Kidney (tissue), 14 donors: ENCODE data around the gene RABGAP1. TPM values are rescaled to one million over a fixed set of nuclear protein-coding genes. Genes with fewer than 3 reads are reported as not detected.
A peak's percentile ranks its signal among the peaks of the same experiment; 100 is the strongest.

Source experiments
- DNase-seq, 5 donors: peaks; one replicate each; pipeline ENCODE4 v3.0.0-alpha.2; 2013 to 2020
- FAIRE-seq: peaks from 2 replicates; lab custom pipeline; 2012; peaks lifted over from hg19 to GRCh38; lab: Jason Lieb, UNC
- H3K27ac ChIP-seq, 2 donors: one replicate each; pipeline ENCODE4 v1.7.0; 2013; ENCODE audit warnings: low read depth in 2 of 2, low read length in 2 of 2, inconsistent platforms in 1 of 2
- H3K27me3 ChIP-seq: one replicate; pipeline ENCODE4 v1.7.1; 2013; ENCODE audit warnings: low read length, inconsistent platforms; ENCODE audit not compliant: control insufficient read depth, insufficient read depth
- H3K36me3 ChIP-seq, 3 donors: one replicate each; pipeline versions ENCODE4 v1.7.0 to v1.7.1; 2013; ENCODE audit warnings: low read length in 3 of 3, control low read depth in 1 of 3, inconsistent platforms in 1 of 3; ENCODE audit not compliant: insufficient read depth in 3 of 3, control insufficient read depth in 2 of 3
- H3K4me1 ChIP-seq, 3 donors: one replicate each; pipeline versions ENCODE4 v1.7.0 to v1.7.1; 2013; ENCODE audit warnings: low read length in 3 of 3, inconsistent platforms in 1 of 3, low read depth in 1 of 3; ENCODE audit not compliant: control insufficient read depth in 2 of 3, insufficient read depth in 2 of 3
- H3K4me3 ChIP-seq, 3 donors: one replicate each; pipeline versions ENCODE4 v1.7.0 to v1.8.1; 2013; ENCODE audit warnings: low read length in 3 of 3, control low read depth in 1 of 3, inconsistent platforms in 1 of 3
- H3K9ac ChIP-seq, 3 donors: one replicate each; pipeline versions ENCODE4 v1.7.0 to v1.7.1; 2013; ENCODE audit warnings: low read length in 3 of 3, control low read depth in 1 of 3, inconsistent platforms in 1 of 3
- H3K9me3 ChIP-seq, 3 donors: one replicate each; pipeline versions ENCODE4 v1.7.0 to v1.7.1; 2013; ENCODE audit warnings: low read length in 3 of 3, control low read depth in 1 of 3, inconsistent platforms in 1 of 3; ENCODE audit not compliant: control insufficient read depth in 2 of 3, insufficient read depth in 1 of 3
- CTCF ChIP-seq: IDR thresholded peaks from 3 replicates; pipeline ENCODE4 v1.5.1; 2012; ENCODE audit warnings: mild to moderate bottlenecking, moderate library complexity, borderline replicate concordance; ENCODE audit not compliant: insufficient read depth; ENCODE audit errors: extremely low read depth
- intact Hi-C: fragments of 100-400 bp; cut with DNase I; formaldehyde crosslinking; loops from one replicate; pipeline ENCODE4 v1.11.1; 2022
- polyA plus RNA-seq: library from polyadenylated mRNA; stranded (reverse); fragments of 350-450 nt; fragmentation: Illumina TruSeq; extraction: RNeasy Lipid Tissue Mini Kit (QIAGEN cat#74804); gene quantifications from one replicate; pipeline ENCODE4 v1.2.3, GENCODE V29; 2014; ENCODE audit warnings: low read depth, low replicate concordance; ENCODE audit not compliant: insufficient read depth
- total RNA-seq: library from RNA; stranded (reverse); fragmentation: NEBNext Ultra II Directional; extraction: Animal tissue kit (Norgen Biotek cat#: 25700); gene quantifications from one replicate; pipeline ENCODE4 v1.2.1, GENCODE V29; 2021
- donor health status: control.
- donor health status: control.
- donor health status: control.
- donor health status: control.
- donor health status: control.
- donor health status: DM: yes; HTN: yes; CAD: no.
- donor health status: Normal renal cell carcinoma (clear cell type).

RABGAP1 gene
- total and polyA plus RNA-seq, 2 donors from 2014 or later = 13.7 to 61.1 TPM

DNA sequence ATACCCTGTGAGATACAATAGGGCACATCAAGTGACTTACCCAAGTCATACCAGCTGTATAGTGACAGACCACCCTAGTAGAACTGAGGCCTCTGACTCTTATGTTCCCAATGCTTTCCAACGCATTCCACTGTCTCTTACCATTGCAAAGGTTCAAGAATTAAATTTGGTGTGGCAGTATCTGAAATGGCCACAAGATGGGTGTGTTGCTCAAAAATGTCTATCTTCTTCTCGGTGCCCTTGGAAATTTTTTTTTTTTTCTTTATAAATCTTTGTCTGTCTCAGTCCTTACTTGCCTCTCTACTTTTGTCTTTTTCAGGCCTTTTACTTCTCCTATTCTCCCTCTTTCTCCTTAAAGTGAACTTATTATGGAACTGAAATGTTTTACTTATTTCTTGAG lies 141.0 kb downstream of the RABGAP1 start:
- Histone ChIP-seq H3K9me3 (no peaks in the 10 kb centered on the region), H3K4me1 (peaks cover 0 to 3% (median 0%) of the 10 kb centered on the region in 3 donors), H3K9ac (no peak overlapping the region), H3K36me3 (peaks cover 0 to 16% (median 14%) of the 10 kb centered on the region in 3 donors), H3K27me3 (no peaks in the 10 kb centered on the region), H3K4me3 (no peak overlapping the region), H3K27ac (no peak overlapping the region)
- no peak for FAIRE-seq
- intact Hi-C loops = loop anchor here (10.0 kb wide), 1 partner anchor 273 kb away; the partner anchor contains the start of gene CRB2
- peak in 3 of 5 donors; percentile 48 to 78 (median 74) for DNase-seq
- peak; percentile 64 for TF ChIP-seq CTCF

DNA sequence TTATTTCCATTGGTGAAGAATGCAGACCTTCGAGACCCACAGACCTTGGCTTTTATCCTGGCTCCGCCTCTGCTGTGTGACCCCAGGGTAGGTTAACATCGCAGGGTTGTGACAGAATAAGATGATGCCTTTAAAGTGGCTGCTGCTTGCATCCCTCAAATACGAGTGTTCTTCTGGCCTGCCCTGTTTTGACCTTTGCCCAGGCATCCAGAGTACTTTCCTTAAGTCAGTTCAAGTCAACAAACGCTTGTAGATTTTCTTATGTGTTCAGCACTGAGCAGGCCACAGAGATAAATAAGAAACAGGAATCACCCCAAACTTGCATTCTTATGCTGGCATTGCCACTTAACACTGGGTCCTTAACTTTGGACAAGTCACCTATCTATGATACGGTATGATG lies 142.9 kb downstream of the RABGAP1 start:
- intact Hi-C loops = loop anchor here (10.0 kb wide), 1 partner anchor 271 kb away; the partner anchor contains the start of gene CRB2
- peaks cover 0 to 16% (median 11%) of the 10 kb centered on the region in 3 donors for H3K36me3 ChIP-seq
- FAIRE-seq = no peak

GRCh38 chr9:123084256-123084655 lies 143.4 kb downstream of the RABGAP1 start:
- H3K27ac ChIP-seq = no peak overlapping the region
- DNase-seq (no peak), FAIRE-seq (no peak)
- TF ChIP-seq CTCF = no peak
- peaks cover 0 to 16% (median 9%) of the 10 kb centered on the region in 3 donors for H3K36me3 ChIP-seq
- H3K4me3 ChIP-seq = no peak overlapping the region
- no peaks in the 10 kb centered on the region for H3K9me3 ChIP-seq
- intact Hi-C loops = loop anchor here (10.0 kb wide), 1 partner anchor 271 kb away; the partner anchor contains the start of gene CRB2
- H3K4me1 ChIP-seq = peaks cover 0 to 9% (median 3%) of the 10 kb centered on the region in 3 donors
- no peaks in the 10 kb centered on the region for H3K27me3 ChIP-seq
- H3K9ac ChIP-seq = no peak overlapping the region

More for the DNA sequence above, 142.9 kb downstream of the RABGAP1 start:
- no peaks in the 10 kb centered on the region for H3K9me3 ChIP-seq
- H3K4me3 ChIP-seq = no peak overlapping the region
- DNase-seq = no peak
- no peak overlapping the region for H3K27ac ChIP-seq
- no peak for TF ChIP-seq CTCF
- peaks cover 0 to 4% (median 3%) of the 10 kb centered on the region in 3 donors for H3K4me1 ChIP-seq
- H3K27me3 ChIP-seq = no peaks in the 10 kb centered on the region
- no peak overlapping the region for H3K9ac ChIP-seq

GRCh38 chr9:123085916-123086315 lies 145.1 kb downstream of the RABGAP1 start:
- intact Hi-C loops = loop anchor here (10.0 kb wide), 1 partner anchor 269 kb away; the partner anchor contains the start of gene CRB2
- no peak overlapping the region for H3K4me3 ChIP-seq
- no peak for TF ChIP-seq CTCF
- FAIRE-seq (no peak), DNase-seq (no peak)
- no peaks in the 10 kb centered on the region for H3K9me3 ChIP-seq
- H3K36me3 ChIP-seq = peaks cover 0 to 17% (median 7%) of the 10 kb centered on the region in 3 donors
- peaks cover 0 to 16% (median 3%) of the 10 kb centered on the region in 3 donors for H3K4me1 ChIP-seq
- H3K27ac ChIP-seq = no peak overlapping the region
- H3K27me3 ChIP-seq = no peaks in the 10 kb centered on the region
- H3K9ac ChIP-seq = no peak overlapping the region
